ENCODE results near the gene SEMA3E.

GRCh38 chr7:83599131-83599530 lies 49.8 kb downstream of the SEMA3E start:
- no peak for TF ChIP-seq CTCF (IDR thresholded peaks at IDR 0.05)
- TF ChIP-seq POLR2AphosphoS5 (IDR thresholded peaks at IDR 0.05; ENCODE audit: low read depth, low read length) = no peak

Data from Panc1 (cell line).